NCI-H2081 treated with DMSO at 0.1 percent for 48 hours (cell line): Measurements from ENCODE around the gene RALGPS2.

Source experiments
- DNase-seq: peaks from one replicate; lab custom pipeline; 2025; lab: John Stamatoyannopoulos, UW

The RALGPS2 gene

DNA sequence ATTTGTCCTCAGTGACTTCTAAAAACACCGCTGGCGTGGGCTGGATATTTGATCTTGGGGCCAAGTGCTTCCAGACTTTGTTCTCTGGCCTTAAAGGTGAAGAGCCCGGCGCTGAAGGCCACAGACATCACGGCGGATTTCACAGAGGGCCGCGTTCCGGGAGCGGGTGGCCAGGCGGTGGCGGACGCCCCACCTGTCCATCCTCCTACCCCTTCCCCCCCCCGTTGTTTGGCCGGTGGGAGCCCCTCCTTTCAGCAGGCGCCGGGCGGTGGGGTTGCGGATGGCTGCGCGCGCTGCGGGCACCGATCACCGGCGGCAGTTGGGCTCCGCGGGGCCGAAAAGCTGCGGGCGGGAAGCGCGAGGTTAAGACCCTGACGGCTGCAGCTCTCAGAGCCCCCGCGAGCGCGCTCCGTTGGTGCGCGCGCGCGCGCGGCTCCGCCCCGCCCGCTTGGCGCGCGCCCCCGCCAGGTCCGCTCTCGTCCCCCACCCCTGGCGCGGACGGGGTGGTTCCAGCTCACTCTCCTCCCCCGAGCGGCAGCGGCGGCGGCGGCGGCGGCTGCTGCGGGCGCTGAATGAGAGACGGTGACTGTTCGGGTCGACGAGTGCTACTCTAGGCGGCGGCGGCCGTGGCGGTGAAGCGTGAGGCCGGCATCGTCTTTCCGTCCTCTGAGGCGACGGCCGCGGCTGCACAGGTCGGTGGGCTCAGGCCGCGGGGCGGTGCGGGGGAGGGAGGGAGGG, at the start of gene RALGPS2:
Gene RALGPS2 (plus strand): TSS at position 517 of the 738 bp plus-strand sequence. CDS start 51,521 bp downstream, outside the sequence.
- no peak for DNase-seq

DNA sequence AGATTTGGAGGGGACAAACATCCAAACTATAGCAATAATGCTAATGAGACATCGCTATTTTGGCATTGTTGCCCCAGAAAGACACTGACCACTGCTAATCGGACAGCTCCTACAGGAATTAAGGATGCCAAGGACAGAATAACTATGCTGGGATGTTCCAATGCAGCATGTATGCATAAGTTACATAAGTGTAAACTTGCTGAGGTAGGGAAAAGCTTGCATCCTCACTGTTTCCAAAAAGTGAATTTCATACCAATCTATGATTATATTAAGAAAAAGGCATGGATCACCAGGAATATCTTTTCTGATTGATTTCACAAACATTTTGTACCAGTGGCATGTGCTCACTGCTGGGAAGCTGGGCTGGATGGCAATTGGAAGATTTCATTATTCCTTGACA, 45.8 kb upstream of the RALGPS2 start:
- no peak for DNase-seq

DNA sequence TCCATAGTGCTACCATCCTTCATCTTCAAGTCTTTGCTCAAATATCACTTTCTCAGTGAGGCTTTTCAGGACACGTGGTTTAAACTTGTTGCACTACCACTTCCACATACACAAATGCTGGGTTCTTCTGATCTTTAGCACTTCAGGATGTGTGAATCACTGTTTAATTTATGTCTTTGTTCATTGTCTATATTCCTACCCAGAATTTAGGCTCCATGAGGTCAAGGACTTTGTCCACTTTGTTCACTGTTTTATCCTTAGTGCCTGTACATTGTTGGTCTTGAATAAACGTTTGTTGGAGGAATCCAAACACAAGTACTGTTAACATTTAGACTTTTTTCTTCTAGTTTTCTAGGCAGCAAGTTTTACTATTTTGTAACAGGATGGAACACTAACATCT, 42.6 kb upstream of the RALGPS2 start:
- DNase-seq, result no peak

DNA sequence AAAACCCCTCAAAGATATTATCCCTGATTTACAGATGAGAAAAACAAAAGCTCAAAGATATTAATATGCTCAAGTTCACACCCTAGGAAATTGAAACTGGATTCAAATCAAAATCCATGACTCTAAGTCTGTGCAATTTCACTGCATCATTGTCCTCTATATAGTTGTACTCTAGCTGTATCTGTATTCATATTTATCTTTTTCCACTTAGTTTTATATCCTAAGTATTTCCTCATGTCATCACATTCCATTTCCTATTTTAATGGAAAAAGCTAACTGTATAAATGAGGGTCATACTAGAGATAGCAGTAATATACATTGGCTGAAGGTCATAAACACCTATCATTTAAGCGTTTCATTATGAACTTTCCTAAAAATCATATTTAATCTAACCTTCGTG, 42.2 kb upstream of the RALGPS2 start:
- no peak for DNase-seq

GRCh38 chr1:178683291-178683690, 41.8 kb upstream of the RALGPS2 start:
- DNase-seq, result no peak

- DNase-seq, result no peak
Measured at GRCh38 chr1:178684111-178684510, 40.9 kb upstream of the RALGPS2 start.

- no peak for DNase-seq
Measured at GRCh38 chr1:178684542-178685000, 40.5 kb upstream of the RALGPS2 start.

DNA sequence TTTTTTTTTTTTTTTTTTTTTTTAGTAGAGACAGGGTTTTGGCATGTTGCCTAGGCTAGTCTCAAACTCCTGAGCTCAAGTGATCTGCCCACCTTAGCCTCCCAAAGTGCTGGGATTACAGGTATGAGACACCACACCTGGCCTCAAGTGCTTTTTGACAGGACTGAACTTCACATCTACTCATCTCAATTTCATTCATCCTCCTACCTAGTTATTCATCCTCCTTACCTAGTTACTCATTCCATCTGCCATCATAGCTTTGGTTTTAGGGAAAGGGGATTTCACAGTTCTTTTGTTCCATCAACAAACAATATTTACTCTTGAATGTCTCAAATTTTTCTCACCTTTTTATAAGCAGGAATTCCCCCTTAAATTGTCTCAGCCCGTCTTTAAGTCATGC, 38.6 kb upstream of the RALGPS2 start:
- DNase-seq, result no peak

DNA sequence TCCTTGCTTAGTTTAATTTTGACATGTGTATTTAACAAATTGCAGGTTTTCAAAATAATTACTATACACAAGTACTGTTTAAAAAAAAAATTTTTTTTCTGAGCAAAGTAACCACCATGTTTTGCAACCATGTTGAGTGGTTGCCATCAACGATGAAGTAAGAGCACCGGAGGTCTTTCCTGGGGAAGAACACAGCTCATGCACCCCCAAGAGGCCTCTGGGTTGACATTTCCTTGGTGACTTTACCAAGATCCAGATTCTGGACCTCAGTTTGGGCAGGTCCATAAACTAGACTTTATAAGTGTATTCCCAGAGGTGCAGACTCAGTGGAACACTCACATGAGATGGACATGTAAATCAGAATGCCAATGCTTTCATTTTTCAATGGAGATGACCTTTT, 36.8 kb upstream of the RALGPS2 start:
- no peak for DNase-seq

GRCh38 chr1:178689769-178690168, 35.3 kb upstream of the RALGPS2 start:
- DNase-seq, result no peak

GRCh38 chr1:178690496-178690895, 34.5 kb upstream of the RALGPS2 start:
- DNase-seq, result no peak

DNA sequence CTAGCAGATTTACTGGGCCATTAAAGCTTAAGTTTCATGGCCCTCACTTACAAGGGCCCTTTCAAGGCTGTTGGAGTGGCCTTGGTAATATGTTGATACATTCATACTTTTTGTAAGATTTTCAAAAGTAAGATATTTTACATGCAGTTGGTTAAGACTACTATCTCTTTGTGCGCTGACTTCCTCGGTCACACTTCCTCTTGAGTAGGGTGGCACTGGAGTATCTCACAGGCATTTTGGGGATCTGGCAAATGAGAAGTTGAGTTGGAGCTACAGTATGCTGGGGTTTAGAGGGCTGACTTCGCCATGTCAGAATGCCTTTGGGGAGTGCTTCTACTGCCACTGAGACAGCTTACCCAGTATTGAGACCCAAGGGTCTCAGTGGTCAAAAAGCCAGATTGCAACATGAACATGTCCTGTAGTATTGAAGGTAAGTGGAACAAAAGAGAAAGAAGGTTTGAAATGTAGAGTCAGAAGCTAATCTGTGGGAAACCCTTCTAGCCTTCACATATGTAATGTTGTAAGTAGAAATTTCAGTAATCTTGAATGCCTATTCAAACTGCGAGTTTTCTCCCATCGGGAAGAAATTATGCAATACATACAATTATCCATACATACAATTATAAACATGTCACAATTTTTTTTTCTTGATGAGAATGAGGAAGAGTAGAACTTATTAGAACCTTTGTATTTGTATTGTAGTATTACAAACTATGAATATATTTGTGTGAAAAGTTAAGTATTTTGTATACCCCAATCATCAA, 32.3 kb upstream of the RALGPS2 start:
- DNase-seq, result no peak

- no peak for DNase-seq
Measured at GRCh38 chr1:178693366-178693765, 31.7 kb upstream of the RALGPS2 start.

DNA sequence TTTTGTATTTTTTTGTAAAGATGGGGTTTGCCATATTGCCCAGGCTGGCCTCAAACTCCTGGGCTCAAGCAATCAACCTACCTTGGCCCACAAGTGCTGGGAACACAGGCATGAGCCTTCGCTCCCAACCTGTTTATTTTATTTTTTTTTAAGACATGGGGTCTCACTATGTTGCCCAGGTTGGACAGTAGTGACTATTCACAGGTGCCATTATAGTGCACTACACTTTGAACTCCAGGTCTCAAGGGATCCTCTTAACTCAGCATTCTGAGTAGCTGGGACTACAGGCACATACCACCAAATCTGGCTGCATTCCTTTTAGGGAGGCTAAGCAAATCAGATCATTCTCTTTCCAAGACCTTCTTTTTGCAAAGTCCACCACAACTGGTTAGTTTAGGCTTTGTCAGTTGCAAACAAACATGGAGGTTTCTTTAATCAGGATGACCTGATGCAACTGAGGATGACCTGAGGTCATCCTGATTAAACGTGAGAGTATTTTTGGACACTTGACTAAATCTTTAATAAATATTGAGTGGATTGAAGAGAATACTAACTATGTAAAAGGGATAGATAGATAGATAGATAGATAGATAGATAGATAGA, 30.0 kb upstream of the RALGPS2 start:
- no peak for DNase-seq

DNA sequence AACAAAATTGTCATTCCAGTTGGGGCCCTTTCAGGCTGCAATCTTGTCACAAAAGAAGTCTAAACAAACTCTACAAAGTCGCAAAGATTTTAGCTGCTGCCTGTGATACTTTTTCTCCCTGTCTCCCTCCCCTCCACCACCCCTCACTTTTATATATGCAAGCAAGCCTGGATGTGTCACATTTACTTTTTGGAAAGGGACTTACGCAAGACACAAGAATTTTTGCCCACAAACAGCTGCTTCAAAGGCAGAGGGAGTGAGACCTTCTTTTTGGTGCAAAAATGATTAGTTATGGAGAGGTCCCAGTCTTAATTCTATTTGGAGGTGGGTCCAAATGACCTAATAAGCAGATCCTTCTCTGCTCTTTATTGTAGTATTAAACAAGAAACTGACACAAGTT, 22.9 kb upstream of the RALGPS2 start:
- DNase-seq, result no peak

- DNase-seq, result no peak
Measured at GRCh38 chr1:178704833-178705232, 20.2 kb upstream of the RALGPS2 start.

DNA sequence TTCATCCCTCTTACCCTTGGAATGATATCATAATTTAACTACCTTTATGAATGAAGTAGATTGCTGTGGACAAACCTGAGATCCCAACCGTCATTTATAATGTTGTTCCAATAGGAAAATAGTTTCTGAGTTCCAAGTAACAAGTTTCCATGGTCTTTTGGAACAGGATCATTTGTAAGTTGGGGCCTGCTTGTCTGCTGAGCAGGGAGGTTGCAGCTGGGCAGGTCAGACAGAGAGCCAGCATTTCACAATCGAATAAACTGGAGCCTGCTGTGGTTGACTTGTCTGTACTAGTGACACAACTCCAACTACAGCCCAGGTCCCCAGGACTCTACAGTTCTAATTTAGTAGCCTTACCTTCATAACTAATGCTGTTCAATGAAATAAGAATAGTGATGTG, 18.6 kb upstream of the RALGPS2 start:
- no peak for DNase-seq

- DNase-seq, result no peak
Measured at GRCh38 chr1:178713259-178713658, 11.8 kb upstream of the RALGPS2 start.

- DNase-seq, result no peak
Measured at GRCh38 chr1:178714453-178714852, 10.6 kb upstream of the RALGPS2 start.

- no peak for DNase-seq
Measured at GRCh38 chr1:178716111-178716510, 8.9 kb upstream of the RALGPS2 start.

DNA sequence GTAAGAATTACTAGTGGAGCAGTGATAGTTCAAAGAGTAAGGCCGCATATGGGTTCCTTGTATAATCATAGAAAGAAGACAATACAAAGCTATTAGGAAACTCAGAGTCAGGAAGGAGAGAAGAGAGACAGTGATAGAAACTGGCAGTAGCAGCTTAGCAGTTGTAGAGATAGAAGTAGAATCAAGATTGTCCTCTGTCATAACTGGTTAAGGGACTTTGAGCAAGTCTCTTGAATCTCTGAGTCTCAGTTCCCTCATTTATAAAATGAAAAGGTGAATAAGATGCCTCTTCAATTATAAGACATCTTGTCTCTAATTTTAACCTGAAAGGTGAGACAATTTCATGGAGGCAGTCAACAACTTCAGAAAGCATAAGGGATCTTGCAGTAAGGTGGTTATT, 6.5 kb upstream of the RALGPS2 start:
- no peak for DNase-seq

- no peak for DNase-seq
Measured at GRCh38 chr1:178723546-178723945, 1.5 kb upstream of the RALGPS2 start.

GRCh38 chr1:178724376-178724727, 692 bp upstream of the RALGPS2 start:
- DNase-seq, result no peak
